Epidermal melanocyte (primary cell): Measurements from ENCODE around the gene PRUNE1.

Experiments used
- DNase-seq: peaks from one replicate; pipeline ENCODE4 v3.0.0; 2011; ENCODE audit warnings: low spot score; ENCODE audit not compliant: insufficient read length

Gene PRUNE1

GRCh38 chr1:150976879-150977694, 31.2 kb upstream of the PRUNE1 start:
- DNase-seq = peak; percentile 85

GRCh38 chr1:150979092-150980056, 28.9 kb upstream of the PRUNE1 start:
- DNase-seq = peak; percentile 93

GRCh38 chr1:150981177-150981804, 27.0 kb upstream of the PRUNE1 start:
- DNase-seq = no peak

GRCh38 chr1:150981805-150982712, 26.2 kb upstream of the PRUNE1 start, which contains the start of gene ANXA9:
ANXA9 (plus strand) TSS chr1:150982292; CDS start chr1:150983106, 814 bp downstream.
- DNase-seq = no peak

- no peak for DNase-seq
These were observed 22.9 kb upstream of the PRUNE1 start for GRCh38 chr1:150985179-150985825.

- DNase-seq = no peak
These were observed 20.3 kb upstream of the PRUNE1 start for GRCh38 chr1:150987924-150988323.

GRCh38 chr1:150992626-150993025, 15.6 kb upstream of the PRUNE1 start:
- DNase-seq = no peak

- no peak for DNase-seq
These were observed 14.0 kb upstream of the PRUNE1 start for GRCh38 chr1:150994248-150994647.

- DNase-seq = no peak
These were observed 12.8 kb upstream of the PRUNE1 start for GRCh38 chr1:150995460-150995859.

GRCh38 chr1:150995896-150996295, 12.4 kb upstream of the PRUNE1 start:
- no peak for DNase-seq

- DNase-seq = no peak
These were observed 10.9 kb upstream of the PRUNE1 start for GRCh38 chr1:150997126-150997872.

GRCh38 chr1:150997949-150998348, 10.3 kb upstream of the PRUNE1 start:
- no peak for DNase-seq

GRCh38 chr1:150999051-150999674, 9.1 kb upstream of the PRUNE1 start:
- no peak for DNase-seq

- no peak for DNase-seq
These were observed 8.3 kb upstream of the PRUNE1 start for GRCh38 chr1:150999926-151000325.

GRCh38 chr1:151000408-151000807, 7.8 kb upstream of the PRUNE1 start:
- DNase-seq = no peak

GRCh38 chr1:151001602-151002001, 6.6 kb upstream of the PRUNE1 start:
- DNase-seq = no peak

GRCh38 chr1:151002051-151002450, 6.2 kb upstream of the PRUNE1 start:
- DNase-seq = no peak

- no peak for DNase-seq
These were observed 5.6 kb upstream of the PRUNE1 start for GRCh38 chr1:151002611-151003010.

- no peak for DNase-seq
These were observed 5.1 kb upstream of the PRUNE1 start for GRCh38 chr1:151003180-151003579.
